Psoas muscle (tissue), 8 donors: ENCODE measurements around the gene UBE3B. TPM values are rescaled to one million over a fixed set of nuclear protein-coding genes. Genes with fewer than 3 reads are reported as not detected.

Experiments used
- ATAC-seq, 4 donors: fragments of 200-7000 bp; cut with Tn5 transposase; one replicate each; pipeline ENCODE4 v1.9.1; 2020; ENCODE audit warnings: moderate library complexity in 3 of 4, mild to moderate bottlenecking in 2 of 4
- DNase-seq, 2 donors: peaks; one replicate each; pipeline ENCODE4 v3.0.0-alpha.2; 2020
- H3K27ac ChIP-seq: fragments of 200-600 bp; one replicate; pipeline ENCODE4 v1.8.0; 2022
- H3K27me3 ChIP-seq, 3 donors: fragments of 200-600 bp in 1 of 3; one replicate each; pipeline versions ENCODE4 v1.6.1 to v1.8.0; 2013 to 2022; ENCODE audit warnings: low read length in 2 of 3, mild to moderate bottlenecking in 2 of 3, moderate library complexity in 1 of 3; ENCODE audit not compliant: insufficient read depth in 3 of 3
- H3K36me3 ChIP-seq, 2 donors: fragments of 200-600 bp in 1 of 2; one replicate each; pipeline versions ENCODE4 v1.6.1 to v1.8.0; 2013 to 2022; ENCODE audit warnings: low read depth in 1 of 2, mild to moderate bottlenecking in 1 of 2, moderate library complexity in 1 of 2; ENCODE audit not compliant: insufficient read depth in 1 of 2
- H3K4me1 ChIP-seq: fragments of 200-600 bp; one replicate; pipeline ENCODE4 v1.8.0; 2022
- H3K4me3 ChIP-seq: fragments of 200-600 bp; one replicate; pipeline ENCODE4 v1.8.0; 2022; ENCODE audit warnings: mild to moderate bottlenecking
- H3K9me3 ChIP-seq: fragments of 200-600 bp; one replicate; pipeline ENCODE4 v1.8.0; 2022
- WGBS, 3 donors: extraction: QIAGEN DNeasy Blood & Tissue Kit; methylation state at CpG; one replicate each; pipeline versions ENCODE4 v1.1.6 to v1.1.7; 2013; 5-methylcytosine and 5-hydroxymethylcytosine counted together
- intact Hi-C, 2 donors: fragments of 100-400 bp; cut with DNase I; formaldehyde crosslinking; loops; one replicate each; pipeline versions ENCODE4 v1.11.0 to v1.14.2; 2022
- polyA plus RNA-seq, 3 donors: library from polyadenylated mRNA; stranded (reverse); fragments of 200-250 nt; gene quantifications; one replicate each; pipeline ENCODE4 v1.2.3, GENCODE V29; 2013
- total RNA-seq, 4 donors: library from RNA; stranded (reverse); fragmentation: NEBNext Ultra II Directional in 2 of 4; extraction: Animal tissue kit (Norgen Biotek cat#: 25700) in 2 of 4; gene quantifications; one replicate each; pipeline versions ENCODE4 v1.2.1 to v1.2.4, GENCODE V29; 2021 to 2023
- TF ChIP-seq, protein P1 (sequence below): fragments of 200-600 bp; IDR thresholded peaks from one replicate; pipeline ENCODE4 v1.8.0; 2022; ENCODE audit warnings: antibody characterized with exemption
- donor health status: healthy with polysubstance abuse.
- donor health status: DM: no; HTN: no; CAD: no; lungs with moderate emphysema.
- donor health status: Bipolar disorder and iron deficiency.
- donor health status: healthy.
- donor health status: DM: yes; HTN: yes; CAD: no.
- donor health status: DM: no; HTN: no; CAD: no.
- donor health status: DM: no; HTN: no; CAD: no.
- donor health status: DM: yes; HTN: yes; CAD: no.

The UBE3B gene
- total and polyA plus RNA-seq, 7 donors = 13.5 to 50.8 (median 42.6) TPM

DNA sequence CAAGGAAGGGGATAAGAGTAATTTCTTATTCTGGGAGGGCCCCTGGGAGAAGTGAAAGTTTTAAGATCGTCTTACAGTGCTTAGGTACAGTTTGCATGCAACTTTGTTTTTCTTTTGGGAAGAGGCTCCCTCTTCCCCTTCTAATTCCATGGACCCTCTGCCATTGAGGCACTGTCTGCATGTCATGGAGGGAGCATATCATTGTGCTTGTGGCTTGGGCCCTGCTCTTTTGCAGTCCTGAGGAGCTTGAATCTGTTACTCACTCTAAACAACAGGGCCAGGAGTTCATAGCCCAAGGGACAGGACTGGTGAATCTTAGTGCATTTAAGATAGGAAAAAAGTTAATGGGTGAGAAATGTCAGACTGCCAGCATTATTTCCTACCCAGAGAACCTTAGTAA is 2.3 kb downstream of the UBE3B start:
- Histone ChIP-seq H3K27me3 (no peaks in the 10 kb centered on the region), H3K27ac (no peak overlapping the region), H3K4me1 (peaks cover 29% of the 10 kb centered on the region), H3K36me3 (peaks cover 0 to 35% of the 10 kb centered on the region in 2 donors), H3K4me3 (no peak overlapping the region), H3K9me3 (no peaks in the 10 kb centered on the region)
- WGBS, 3 donors = 58 to 74% (median 67%) methylated on average over 1 of the region's 1 CpG
- DNase-seq (no peak), ATAC-seq (no peak)
- TF ChIP-seq, protein P1, sequence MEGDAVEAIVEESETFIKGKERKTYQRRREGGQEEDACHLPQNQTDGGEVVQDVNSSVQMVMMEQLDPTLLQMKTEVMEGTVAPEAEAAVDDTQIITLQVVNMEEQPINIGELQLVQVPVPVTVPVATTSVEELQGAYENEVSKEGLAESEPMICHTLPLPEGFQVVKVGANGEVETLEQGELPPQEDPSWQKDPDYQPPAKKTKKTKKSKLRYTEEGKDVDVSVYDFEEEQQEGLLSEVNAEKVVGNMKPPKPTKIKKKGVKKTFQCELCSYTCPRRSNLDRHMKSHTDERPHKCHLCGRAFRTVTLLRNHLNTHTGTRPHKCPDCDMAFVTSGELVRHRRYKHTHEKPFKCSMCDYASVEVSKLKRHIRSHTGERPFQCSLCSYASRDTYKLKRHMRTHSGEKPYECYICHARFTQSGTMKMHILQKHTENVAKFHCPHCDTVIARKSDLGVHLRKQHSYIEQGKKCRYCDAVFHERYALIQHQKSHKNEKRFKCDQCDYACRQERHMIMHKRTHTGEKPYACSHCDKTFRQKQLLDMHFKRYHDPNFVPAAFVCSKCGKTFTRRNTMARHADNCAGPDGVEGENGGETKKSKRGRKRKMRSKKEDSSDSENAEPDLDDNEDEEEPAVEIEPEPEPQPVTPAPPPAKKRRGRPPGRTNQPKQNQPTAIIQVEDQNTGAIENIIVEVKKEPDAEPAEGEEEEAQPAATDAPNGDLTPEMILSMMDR = no peak
- intact Hi-C loops = loop anchor here (5.0 kb wide), 2 partner anchors 42 to 47 kb away; no protein-coding TSS in a partner anchor

DNA sequence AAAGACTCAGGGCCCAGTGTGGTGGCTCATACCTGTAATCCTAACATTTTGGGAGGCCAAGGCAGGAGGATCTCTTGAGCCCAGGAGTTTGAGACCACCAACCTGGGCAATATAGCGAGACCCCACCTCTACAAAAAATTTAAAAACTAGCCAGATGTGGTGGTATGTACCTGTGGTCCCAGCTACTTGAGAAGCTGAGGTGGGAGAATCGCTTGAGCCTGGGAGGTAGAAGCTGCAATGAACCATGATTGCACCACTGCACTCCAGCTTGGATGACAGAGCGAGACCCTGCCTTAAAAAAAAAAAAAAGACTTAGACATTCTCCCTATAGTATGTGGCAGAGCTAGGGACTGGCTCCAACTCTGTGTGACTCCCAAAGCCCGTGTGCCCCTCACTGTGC is 2.9 kb downstream of the UBE3B start:
- H3K27me3 ChIP-seq = no peaks in the 10 kb centered on the region
- H3K9me3 ChIP-seq = no peaks in the 10 kb centered on the region
- TF ChIP-seq, protein P1 = no peak
- H3K27ac ChIP-seq = no peak overlapping the region
- peaks cover 25% of the 10 kb centered on the region for H3K4me1 ChIP-seq
- DNase-seq = no peak
- H3K36me3 ChIP-seq = peaks cover 0 to 41% of the 10 kb centered on the region in 2 donors
- intact Hi-C loops = no loop called here
- H3K4me3 ChIP-seq = no peak overlapping the region
- ATAC-seq = no peak
- 87 to 97% (median 93%) methylated on average over 4 of the region's 4 CpGs for WGBS, 3 donors

DNA sequence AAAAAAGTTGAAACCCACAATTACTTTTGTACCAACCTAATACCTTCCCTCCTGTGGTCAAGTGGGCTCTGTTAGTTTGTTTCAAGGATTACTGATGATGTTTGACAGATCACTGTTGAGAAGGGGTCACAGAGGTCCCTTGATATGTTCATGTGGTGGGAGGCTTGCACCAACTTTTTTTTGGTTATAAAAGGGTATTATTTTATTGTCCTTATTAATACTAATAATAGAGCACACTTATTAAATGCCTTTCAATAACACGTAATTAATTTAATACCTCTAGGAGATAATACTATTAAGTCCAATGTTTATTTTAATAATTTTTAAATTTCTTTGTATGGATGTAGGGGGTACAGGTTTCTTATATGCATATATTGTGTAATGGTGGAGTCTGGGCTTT is 4.4 kb downstream of the UBE3B start:
- Histone ChIP-seq H3K27me3 (no peaks in the 10 kb centered on the region), H3K27ac (no peak overlapping the region), H3K36me3 (peaks cover 9 to 56% of the 10 kb centered on the region in 2 donors), H3K4me3 (no peak overlapping the region), H3K9me3 (no peaks in the 10 kb centered on the region), H3K4me1 (peaks cover 17% of the 10 kb centered on the region)
- 88 to 100% (median 92%) methylated on average over 1 of the region's 1 CpG for whole genome bisulfite sequencing, 3 donors
- DNase-seq (no peak), ATAC-seq (no peak)
- TF ChIP-seq, protein P1 = no peak
- intact Hi-C loops = no loop called here

DNA sequence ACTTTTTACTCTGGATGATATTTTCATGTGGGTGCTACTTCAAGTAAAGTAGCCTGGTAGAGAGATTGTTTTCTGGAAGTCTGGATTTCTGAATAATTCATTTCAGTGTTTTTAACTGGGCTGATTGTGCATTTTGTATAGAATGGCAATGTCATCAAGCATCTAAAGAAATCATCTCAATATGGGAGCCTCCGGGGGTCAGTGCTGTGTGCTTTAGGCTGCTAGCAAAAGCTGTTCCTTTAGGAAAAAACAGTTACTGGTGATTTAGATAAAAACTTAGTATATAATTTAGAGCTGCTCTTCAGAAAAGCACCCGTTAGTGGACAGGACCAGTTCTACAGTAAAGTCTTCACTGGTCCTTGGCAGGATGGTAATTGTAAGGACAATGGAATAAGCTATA is 5.1 kb downstream of the UBE3B start:
- intact Hi-C loops = no loop called here

More for the DNA sequence above, 5.1 kb downstream of the UBE3B start:
- peaks cover 14 to 62% of the 10 kb centered on the region in 2 donors for H3K36me3 ChIP-seq
- no peaks in the 10 kb centered on the region for H3K9me3 ChIP-seq
- DNase-seq = no peak
- H3K4me3 ChIP-seq = no peak overlapping the region
- TF ChIP-seq, protein P1 = no peak
- ATAC-seq = no peak
- H3K27me3 ChIP-seq = no peaks in the 10 kb centered on the region
- 86 to 89% (median 88%) methylated on average over 2 of the region's 2 CpGs for WGBS, 3 donors
- H3K27ac ChIP-seq = no peak overlapping the region
- H3K4me1 ChIP-seq = peaks cover 17% of the 10 kb centered on the region
